ENCODE data around the gene ASPRV1.
"Not testable (repeated sequence)": the region's sequence is repeated elsewhere in the genome, so short reads cannot be mapped to it uniquely, and the experiment has no call there.

The ASPRV1 gene

GRCh38 chr2:69961496-69961895, at the start of gene ASPRV1:
Gene ASPRV1, minus strand, starts transcription at chr2:69961631. Its CDS starts 195 bp downstream, at chr2:69961436.
- no peak for DNase-seq

- no peak for DNase-seq
Observed at GRCh38 chr2:70010576-70011111, 49.2 kb upstream of the ASPRV1 start.

DNA sequence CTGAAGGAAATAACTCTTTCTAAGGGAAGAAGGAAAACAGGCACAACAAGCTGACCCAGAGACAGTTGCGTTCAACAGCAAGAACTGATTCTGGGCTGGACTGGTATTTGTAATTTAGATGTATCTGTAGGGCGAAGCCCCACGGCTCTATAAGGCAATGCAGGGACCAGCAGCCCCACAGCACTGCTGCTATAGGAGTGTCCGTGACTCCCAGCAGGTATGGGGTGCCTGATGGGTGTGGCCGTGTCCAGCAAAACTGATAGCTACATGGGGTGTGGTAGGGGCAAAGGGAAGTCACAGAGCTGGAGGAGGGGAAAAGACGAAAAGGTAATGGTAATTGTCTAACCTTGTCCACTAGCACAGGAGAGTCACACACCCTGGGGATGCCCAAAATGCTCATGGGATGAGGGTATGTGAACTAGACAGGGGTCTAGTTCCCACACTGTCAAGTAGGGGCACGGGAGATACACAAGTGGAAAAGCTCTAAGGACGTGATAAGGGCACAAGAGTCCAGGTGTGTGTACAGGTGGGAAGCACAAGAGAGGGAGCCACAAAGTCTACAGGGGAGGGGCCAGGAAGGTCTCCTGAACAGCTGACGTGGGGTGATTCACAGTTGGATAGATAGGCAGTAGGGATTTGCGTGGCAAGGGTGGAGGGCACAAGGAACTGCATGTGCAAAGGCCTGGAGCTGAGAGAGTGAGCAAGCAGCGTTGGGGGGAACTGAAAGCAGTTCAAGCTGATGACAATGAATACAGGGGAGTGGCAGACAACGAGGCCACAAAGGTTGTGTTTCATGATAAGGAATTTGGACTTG, 48.5 kb upstream of the ASPRV1 start:
- no peak for DNase-seq

DNA sequence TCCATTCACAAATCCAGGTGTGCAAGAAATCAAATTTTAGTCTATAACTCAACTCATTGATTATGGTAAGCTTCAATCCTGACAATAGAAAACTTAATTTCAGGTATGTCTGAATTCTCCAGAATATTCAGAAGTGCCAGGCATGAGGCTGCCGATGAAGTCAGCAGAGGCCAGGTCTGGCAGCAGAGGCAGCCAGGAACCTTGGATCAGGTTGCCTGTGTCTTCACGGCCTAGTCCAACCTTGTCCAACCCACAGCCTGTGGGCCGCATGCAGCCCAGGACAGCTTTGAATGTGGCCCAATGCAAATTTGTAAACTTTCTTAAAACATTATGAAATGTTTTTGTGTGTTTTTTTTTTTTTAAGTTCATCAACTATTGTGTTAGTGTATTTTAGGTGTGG, 46.9 kb upstream of the ASPRV1 start:
- DNase-seq, result no peak

GRCh38 chr2:70007151-70007550, 45.7 kb upstream of the ASPRV1 start:
- DNase-seq, result no peak

GRCh38 chr2:70006447-70006784, 45.0 kb upstream of the ASPRV1 start:
- no peak for DNase-seq

- no peak for DNase-seq
Observed at GRCh38 chr2:70005752-70006446, 44.5 kb upstream of the ASPRV1 start.

- no peak for DNase-seq
Observed at GRCh38 chr2:70005216-70005615, 43.8 kb upstream of the ASPRV1 start.

DNA sequence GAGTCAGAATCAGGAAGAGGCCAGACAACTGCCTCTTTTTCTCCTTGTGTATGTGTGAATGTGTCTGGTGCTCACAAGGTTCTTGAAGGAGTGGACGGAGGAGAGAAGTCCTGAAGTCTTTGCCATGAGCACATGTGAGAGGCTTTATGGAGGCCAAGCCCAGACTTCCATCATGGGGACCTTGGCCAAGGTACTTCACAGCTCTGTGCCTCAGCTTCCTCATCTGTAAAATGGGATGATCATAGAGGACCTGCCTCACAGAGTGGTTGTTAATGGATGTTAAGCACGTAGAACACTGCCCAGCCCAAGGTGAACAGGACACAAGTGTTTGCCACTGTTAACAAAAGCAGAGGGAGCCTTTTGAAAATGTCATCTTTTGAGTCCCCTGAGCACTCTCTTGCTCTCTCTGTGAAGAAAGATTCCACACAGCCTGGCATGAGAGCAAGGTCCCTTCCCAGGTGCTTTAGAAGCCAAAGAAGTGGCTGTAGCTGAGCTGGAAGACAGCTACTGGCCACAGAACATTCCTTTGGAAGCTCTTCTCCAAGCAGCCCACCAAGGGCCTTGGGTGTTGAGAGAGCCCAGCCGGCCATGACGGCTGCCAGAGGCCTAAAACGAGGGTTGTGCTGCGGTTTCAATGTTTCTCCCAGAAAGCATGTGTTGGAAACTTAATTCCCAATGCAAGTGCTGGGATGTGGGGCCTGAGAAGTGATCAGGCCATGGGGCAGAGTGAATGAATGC, 41.8 kb upstream of the ASPRV1 start:
- DNase-seq, result no peak

DNA sequence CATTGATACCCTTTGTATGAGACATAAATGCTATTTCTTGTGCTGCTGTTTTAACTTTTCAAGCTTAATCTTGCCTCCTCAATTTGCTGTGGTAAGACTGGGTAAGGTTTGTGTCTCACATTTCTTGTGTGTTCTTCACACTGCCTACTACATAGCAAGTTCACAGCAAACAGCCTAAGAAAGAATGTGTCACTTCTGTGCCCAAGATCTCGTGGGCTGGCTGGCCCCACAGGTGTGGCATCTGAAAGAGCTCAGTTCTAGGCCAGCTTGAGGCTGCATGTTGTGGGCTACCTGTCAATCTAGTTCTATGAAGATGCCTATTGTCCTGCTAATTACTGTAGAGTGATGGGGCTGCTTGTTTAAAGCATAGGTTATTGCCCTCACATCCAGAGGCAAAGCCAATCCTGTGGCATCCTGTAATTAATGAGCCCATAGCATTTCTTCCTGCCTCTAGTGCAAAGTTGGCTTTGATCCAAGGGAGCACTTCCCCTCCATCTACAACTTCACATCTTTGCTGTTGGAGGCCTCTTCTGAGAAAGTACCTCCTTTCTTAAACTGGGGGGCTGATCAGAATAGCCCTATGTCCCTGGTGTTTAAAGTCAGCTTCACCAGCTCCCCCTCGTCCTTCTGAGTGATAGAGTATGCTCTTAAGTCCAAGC, 40.9 kb upstream of the ASPRV1 start:
- no peak for DNase-seq

- not testable (repeated sequence) for DNase-seq
Observed at GRCh38 chr2:70000529-70000928, 39.1 kb upstream of the ASPRV1 start.

GRCh38 chr2:69998761-69999160, 37.3 kb upstream of the ASPRV1 start:
- no peak for DNase-seq

DNA sequence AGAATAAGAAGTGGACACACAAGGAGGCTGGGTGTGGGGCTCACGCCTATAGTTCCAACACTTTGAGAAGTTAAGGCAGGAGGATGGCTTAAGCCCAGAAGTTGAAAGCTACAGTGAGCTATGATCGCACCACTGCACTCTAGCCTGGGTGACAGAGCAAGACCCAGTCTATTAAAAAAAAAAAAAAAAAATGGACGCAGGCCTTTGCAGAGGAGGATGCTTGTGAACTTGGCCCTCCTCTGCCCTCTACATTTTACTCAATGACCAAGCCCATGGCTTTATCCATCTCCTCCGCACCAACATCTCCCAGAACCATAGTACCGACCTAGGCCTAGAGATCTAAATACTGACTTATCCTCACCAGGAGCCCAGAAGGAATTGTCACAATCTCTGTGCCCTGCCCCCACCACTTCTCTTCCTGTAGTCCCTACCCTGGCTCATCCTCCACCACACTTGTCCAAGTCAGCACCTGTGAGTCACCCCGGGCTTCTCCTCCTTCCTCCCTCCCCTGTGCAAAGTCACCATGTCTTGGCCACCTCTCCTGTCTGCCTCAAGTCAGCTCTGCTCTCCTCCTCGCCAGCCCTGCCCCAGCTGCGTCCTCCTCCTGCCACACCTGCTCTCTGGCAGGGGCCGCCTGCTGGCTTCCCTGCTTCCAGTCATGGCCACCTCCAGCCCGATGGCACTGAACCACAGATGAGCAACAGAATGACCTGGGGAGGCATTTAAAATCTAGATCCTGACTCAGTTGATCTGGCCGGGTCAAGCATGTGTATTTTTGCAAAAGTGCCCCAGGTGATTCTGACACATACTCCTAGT, 35.8 kb upstream of the ASPRV1 start:
- no peak for DNase-seq

- no peak for DNase-seq
Observed at GRCh38 chr2:69995511-69995910, 34.1 kb upstream of the ASPRV1 start.

- DNase-seq, result no peak
Observed at GRCh38 chr2:69994166-69994565, 32.7 kb upstream of the ASPRV1 start.

- DNase-seq, result no peak
Observed at GRCh38 chr2:69993708-69994107, 32.3 kb upstream of the ASPRV1 start.

GRCh38 chr2:69993048-69993565, 31.7 kb upstream of the ASPRV1 start:
- no peak for DNase-seq

DNA sequence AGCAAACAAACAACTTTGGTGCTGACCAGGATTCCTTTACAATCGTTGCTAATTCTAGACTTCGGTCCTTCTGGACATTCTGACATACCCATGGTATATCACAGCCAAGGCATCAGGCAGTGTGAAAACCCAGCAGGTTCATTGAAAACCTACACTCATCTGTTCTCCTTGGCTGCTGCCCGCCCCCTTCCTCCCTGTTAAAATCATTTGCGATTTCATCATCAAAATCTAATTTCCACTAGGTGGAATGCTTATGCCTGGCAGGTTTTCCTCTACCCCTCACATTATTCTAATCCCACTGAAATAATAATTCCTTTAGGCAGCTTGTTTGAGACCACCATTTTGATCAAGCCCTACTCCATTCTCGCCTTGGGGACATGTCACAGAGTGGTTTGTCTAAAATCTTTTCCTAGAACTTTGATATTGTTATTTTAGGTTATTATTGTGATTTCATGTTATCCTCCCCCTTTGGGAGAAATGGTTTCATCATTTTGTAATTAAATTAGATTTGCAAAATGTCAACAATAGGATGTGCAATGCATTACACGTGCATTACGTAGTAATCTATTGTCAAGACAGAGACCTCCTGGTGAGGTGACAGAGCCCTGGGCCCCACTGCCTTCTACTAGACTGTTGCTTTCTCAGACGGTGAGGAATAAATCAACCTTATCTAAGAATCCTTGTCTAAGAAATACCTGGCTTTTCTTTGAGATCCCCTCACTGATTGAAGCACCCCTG, 31.0 kb upstream of the ASPRV1 start:
- no peak for DNase-seq

GRCh38 chr2:69989441-69990105, 28.1 kb upstream of the ASPRV1 start:
- DNase-seq, result no peak

DNA sequence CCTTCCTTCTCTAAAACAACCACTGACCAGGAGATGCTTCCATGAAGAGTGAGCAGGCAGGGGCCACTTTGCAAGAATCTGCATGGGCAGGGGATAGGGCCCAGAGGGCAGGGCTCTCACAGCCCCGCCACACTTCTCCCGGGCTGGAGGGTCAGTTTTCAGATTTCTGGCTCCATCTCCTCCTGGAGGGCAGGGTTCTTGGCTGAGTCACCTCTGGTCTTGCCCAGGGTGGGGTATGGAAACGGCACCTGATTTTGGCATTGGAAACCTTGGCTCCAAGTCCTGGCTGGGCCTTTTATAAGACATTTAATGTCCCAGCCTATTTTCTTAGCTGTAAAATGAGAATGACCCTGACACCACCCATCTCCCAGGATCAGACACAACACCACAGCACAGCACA, 27.6 kb upstream of the ASPRV1 start:
- DNase-seq, result no peak
